ENCODE results near the gene MID1.

Gene MID1

GRCh38 chrX:10525381-10526120 is 94.8 kb downstream of the MID1 start:
- DNase-seq = no peak

GRCh38 chrX:10524578-10524977 is 95.8 kb downstream of the MID1 start:
- DNase-seq = no peak

- DNase-seq = no peak
These were observed 100.6 kb downstream of the MID1 start for GRCh38 chrX:10519761-10520160.

- DNase-seq = no peak
These were observed 101.1 kb downstream of the MID1 start for GRCh38 chrX:10519278-10519677.

GRCh38 chrX:10518073-10518472 is 102.3 kb downstream of the MID1 start:
- DNase-seq = no peak

GRCh38 chrX:10516781-10517322 is 103.5 kb downstream of the MID1 start:
- no peak for DNase-seq

GRCh38 chrX:10514891-10515290 is 105.5 kb downstream of the MID1 start:
- DNase-seq = no peak

GRCh38 chrX:10513974-10514373 is 106.4 kb downstream of the MID1 start:
- DNase-seq = no peak

GRCh38 chrX:10512741-10513140 is 107.6 kb downstream of the MID1 start:
- DNase-seq = no peak

- no peak for DNase-seq
These were observed 108.1 kb downstream of the MID1 start for GRCh38 chrX:10512258-10512657.

GRCh38 chrX:10509397-10509796 is 111.0 kb downstream of the MID1 start:
- DNase-seq = no peak

GRCh38 chrX:10508891-10509290 is 111.5 kb downstream of the MID1 start:
- DNase-seq = no peak

GRCh38 chrX:10507876-10508275 is 112.5 kb downstream of the MID1 start:
- no peak for DNase-seq

- DNase-seq = no peak
These were observed 113.2 kb downstream of the MID1 start for GRCh38 chrX:10507181-10507580.

- DNase-seq = no peak
These were observed 113.6 kb downstream of the MID1 start for GRCh38 chrX:10506781-10507180.

- DNase-seq = no peak
These were observed 114.7 kb downstream of the MID1 start for GRCh38 chrX:10505726-10506125.

GRCh38 chrX:10502961-10503360 is 117.4 kb downstream of the MID1 start:
- no peak for DNase-seq

- DNase-seq = no peak
These were observed 118.8 kb downstream of the MID1 start for GRCh38 chrX:10501611-10502010.

- no peak for DNase-seq
These were observed 123.9 kb downstream of the MID1 start for GRCh38 chrX:10496345-10496965.

GRCh38 chrX:10495677-10496076 is 124.7 kb downstream of the MID1 start:
- DNase-seq = no peak

- DNase-seq = no peak
These were observed 128.1 kb downstream of the MID1 start for GRCh38 chrX:10492250-10492649.

- DNase-seq = no peak
These were observed 134.0 kb downstream of the MID1 start for GRCh38 chrX:10486373-10486772.

GRCh38 chrX:10485326-10485725 is 135.1 kb downstream of the MID1 start:
- DNase-seq = no peak

GRCh38 chrX:10484683-10485247 is 135.6 kb downstream of the MID1 start:
- no peak for DNase-seq
